Ascending aorta (tissue), 2 donors: Measurements from ENCODE around the gene NCOA1. TPM values are rescaled to one million over a fixed set of nuclear protein-coding genes. Genes with fewer than 3 reads are reported as not detected.

Experiments
- DNase-seq, 2 donors: peaks; one replicate each; pipeline ENCODE4 v3.0.0-alpha.2; 2019; ENCODE audit warnings: low spot score in 2 of 2
- H3K27ac ChIP-seq, 2 donors: fragments of 200-600 bp; sonication (generic); one replicate each; pipeline ENCODE4 v1.5.1; 2016 to 2017; ENCODE audit warnings: mild to moderate bottlenecking in 1 of 2
- H3K27me3 ChIP-seq: fragments of 200-600 bp; sonication (generic); one replicate; pipeline ENCODE4 v1.5.1; 2017
- H3K36me3 ChIP-seq, 2 donors: fragments of 200-600 bp; sonication (generic); one replicate each; pipeline ENCODE4 v1.5.1; 2016
- H3K4me1 ChIP-seq, 2 donors: fragments of 200-600 bp; sonication (generic); one replicate each; pipeline ENCODE4 v1.5.1; 2016 to 2017; ENCODE audit warnings: mild to moderate bottlenecking in 1 of 2
- H3K4me3 ChIP-seq, 2 donors: fragments of 200-600 bp; sonication (generic); one replicate each; pipeline ENCODE4 v1.5.1; 2016 to 2017; ENCODE audit warnings: mild to moderate bottlenecking in 1 of 2
- H3K9me3 ChIP-seq, 2 donors: fragments of 200-600 bp; sonication (generic); one replicate each; pipeline ENCODE4 v1.5.1; 2016
- intact Hi-C: fragments of 100-400 bp; cut with DNase I; formaldehyde crosslinking; loops from one replicate; pipeline ENCODE4 v1.15.1; 2023
- total RNA-seq: library from RNA; depleted of rRNA; stranded (reverse); fragments of >200 nt; gene quantifications from one replicate; pipeline ENCODE4 v1.1.0, GENCODE V29; 2016
- TF ChIP-seq, protein P1 (sequence below), 3 experiments: fragments of 200-600 bp in 2 of 3; fragments of 450-650 bp in 1 of 3; sonication (generic) in 2 of 3; IDR thresholded peaks; one replicate each; pipeline ENCODE4 v1.5.1; 2016 to 2019; ENCODE audit warnings: antibody characterized with exemption in 3 of 3, mild to moderate bottlenecking in 1 of 3, moderate library complexity in 1 of 3

Gene NCOA1
- total RNA-seq, 1 donor from 2014 or later: 19.3 TPM

DNA sequence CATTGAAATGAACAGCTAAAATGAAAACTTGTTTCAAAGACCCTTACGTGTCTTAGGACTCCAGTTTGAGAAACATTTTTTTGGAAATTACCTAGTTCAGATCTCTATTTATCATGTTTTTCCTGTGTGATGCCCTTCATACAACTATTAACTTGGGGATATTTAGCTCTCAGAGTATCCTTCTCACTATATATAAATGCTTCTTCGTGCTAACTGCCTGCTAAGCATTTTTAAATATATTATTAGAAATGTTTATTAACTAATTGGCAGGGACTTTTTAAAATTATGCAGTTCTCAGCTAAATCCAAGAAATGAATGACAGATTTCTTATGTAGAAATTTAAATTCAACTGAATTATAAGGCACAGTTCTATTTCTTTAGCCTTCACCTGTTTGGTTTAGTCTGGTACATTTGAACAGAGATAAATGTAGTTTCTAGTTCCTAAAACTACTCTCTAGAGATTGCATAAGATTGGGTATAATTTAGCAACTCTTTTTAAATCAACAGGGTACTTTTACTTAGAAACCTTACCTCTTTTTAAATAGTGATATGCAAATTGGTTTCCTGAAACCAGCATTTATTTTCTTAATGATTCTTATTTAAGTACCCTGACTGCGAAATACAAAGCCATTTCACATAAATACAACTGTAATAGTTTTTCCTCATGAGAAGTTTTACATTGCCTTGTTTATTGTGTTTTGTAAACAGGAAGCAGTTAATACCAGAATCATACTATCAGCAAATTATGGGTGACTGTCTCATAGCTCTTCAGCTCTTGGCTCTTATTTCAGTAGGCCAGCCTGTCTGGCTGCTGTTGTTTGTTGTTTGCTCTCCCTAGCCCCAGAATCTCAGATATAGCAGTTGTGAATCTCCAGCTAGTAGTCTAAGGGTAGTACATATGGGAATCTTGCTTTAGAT is 161.5 kb downstream of the NCOA1 start:
- H3K4me1 ChIP-seq: no peaks in the 10 kb centered on the region
- TF ChIP-seq, protein P1, sequence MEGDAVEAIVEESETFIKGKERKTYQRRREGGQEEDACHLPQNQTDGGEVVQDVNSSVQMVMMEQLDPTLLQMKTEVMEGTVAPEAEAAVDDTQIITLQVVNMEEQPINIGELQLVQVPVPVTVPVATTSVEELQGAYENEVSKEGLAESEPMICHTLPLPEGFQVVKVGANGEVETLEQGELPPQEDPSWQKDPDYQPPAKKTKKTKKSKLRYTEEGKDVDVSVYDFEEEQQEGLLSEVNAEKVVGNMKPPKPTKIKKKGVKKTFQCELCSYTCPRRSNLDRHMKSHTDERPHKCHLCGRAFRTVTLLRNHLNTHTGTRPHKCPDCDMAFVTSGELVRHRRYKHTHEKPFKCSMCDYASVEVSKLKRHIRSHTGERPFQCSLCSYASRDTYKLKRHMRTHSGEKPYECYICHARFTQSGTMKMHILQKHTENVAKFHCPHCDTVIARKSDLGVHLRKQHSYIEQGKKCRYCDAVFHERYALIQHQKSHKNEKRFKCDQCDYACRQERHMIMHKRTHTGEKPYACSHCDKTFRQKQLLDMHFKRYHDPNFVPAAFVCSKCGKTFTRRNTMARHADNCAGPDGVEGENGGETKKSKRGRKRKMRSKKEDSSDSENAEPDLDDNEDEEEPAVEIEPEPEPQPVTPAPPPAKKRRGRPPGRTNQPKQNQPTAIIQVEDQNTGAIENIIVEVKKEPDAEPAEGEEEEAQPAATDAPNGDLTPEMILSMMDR (IDR thresholded peaks at IDR 0.05): no peak
- no peak overlapping the region for H3K4me3 ChIP-seq
- no peak for DNase-seq
- H3K36me3 ChIP-seq: no peaks in the 10 kb centered on the region
- no peak overlapping the region for H3K27ac ChIP-seq
- intact Hi-C loops: loop anchor here (10.0 kb wide), 1 partner anchor 88 kb away; no protein-coding TSS in a partner anchor
- H3K27me3 ChIP-seq: no peaks in the 10 kb centered on the region
- H3K9me3 ChIP-seq: no peaks in the 10 kb centered on the region

DNA sequence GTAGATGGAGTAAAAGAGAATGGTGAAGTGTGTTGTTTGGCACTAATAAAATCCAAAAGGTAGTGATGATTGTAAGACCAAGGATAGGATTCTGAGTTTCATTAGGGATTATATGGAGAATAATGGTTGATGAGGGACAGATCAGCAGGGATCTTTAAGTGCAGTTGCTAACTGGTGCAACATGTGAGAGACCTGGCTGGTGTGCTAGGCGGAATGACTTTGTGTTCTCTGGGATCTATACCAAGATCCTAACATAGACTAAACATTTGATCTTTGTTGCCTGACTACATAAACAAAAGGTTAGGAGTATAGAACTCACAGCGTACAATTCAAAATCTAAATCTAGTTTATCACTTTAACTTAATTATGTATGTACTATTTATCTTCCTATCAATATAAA is 166.8 kb downstream of the NCOA1 start:
- no peak for DNase-seq
- intact Hi-C loops: loop anchor here (10.0 kb wide), 1 partner anchor 93 kb away; no protein-coding TSS in a partner anchor
- Histone ChIP-seq H3K36me3 (peaks cover 3 to 4% of the 10 kb centered on the region in 2 donors), H3K27ac (no peak overlapping the region), H3K4me1 (no peaks in the 10 kb centered on the region), H3K4me3 (no peak overlapping the region), H3K27me3 (no peaks in the 10 kb centered on the region), H3K9me3 (no peaks in the 10 kb centered on the region)
- TF ChIP-seq, protein P1 (IDR thresholded peaks at IDR 0.05): no peak

DNA sequence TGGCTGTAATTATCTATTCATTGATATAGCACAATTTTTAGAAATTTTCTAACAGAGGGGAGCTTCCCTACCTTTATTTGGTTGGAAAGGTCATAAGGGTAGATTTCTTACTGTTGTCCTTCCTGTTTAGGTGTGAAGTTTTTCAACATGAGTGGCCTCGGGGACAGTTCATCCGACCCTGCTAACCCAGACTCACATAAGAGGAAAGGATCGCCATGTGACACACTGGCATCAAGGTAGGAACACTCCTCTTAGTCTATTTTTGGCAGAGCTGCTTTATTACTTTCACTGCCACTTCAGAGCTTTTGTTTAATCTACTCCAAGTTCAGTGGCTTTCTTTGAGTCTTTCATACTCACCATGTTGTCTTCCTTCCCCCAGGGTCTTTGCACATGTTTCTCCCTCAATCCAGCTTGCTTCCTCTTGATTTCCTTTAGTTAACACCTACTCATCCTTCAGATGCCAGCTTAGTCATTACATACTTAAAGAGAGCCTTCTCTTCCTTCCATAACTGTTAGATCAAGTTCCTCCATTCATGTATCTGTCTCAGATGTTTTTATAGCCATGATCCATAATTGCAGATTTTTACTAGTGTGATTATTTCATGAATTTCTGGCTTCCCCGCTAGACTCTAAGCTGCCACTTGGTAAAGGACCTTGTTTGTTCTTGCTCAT is 167.6 kb downstream of the NCOA1 start:
- intact Hi-C loops: loop anchor here (10.0 kb wide), 1 partner anchor 94 kb away; no protein-coding TSS in a partner anchor
- H3K27ac ChIP-seq: no peak overlapping the region
- peaks cover 3 to 4% of the 10 kb centered on the region in 2 donors for H3K36me3 ChIP-seq
- H3K4me1 ChIP-seq: no peaks in the 10 kb centered on the region
- no peak for DNase-seq
- H3K4me3 ChIP-seq: no peak overlapping the region
- H3K9me3 ChIP-seq: no peaks in the 10 kb centered on the region
- TF ChIP-seq, protein P1 (IDR thresholded peaks at IDR 0.05): no peak
- H3K27me3 ChIP-seq: no peaks in the 10 kb centered on the region

DNA sequence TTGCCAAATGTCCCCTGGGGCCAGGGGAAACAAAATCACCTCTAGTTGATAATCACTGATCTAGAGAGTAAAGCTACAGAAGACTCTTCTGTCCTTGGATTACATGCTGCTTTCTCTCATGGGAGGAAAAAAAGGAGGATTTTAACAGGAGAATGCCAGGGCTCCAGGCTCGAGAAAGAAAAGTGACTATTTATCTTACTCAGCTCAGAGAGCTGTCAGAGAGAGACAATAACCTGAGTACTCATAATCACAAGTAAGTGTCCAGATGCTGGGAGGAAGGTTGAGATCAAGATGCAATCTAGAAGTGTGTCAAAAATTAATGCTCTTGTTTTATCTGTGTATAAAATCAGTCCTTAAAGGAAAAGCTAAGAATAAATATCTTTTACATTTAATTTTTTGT is 168.8 kb downstream of the NCOA1 start:
- TF ChIP-seq, protein P1 (IDR thresholded peaks at IDR 0.05): no peak
- intact Hi-C loops: loop anchor here (10.0 kb wide), 1 partner anchor 95 kb away; no protein-coding TSS in a partner anchor
- Histone ChIP-seq H3K27ac (no peak overlapping the region), H3K27me3 (no peaks in the 10 kb centered on the region), H3K9me3 (no peaks in the 10 kb centered on the region), H3K4me3 (no peak overlapping the region), H3K4me1 (no peaks in the 10 kb centered on the region), H3K36me3 (peaks cover 3 to 4% of the 10 kb centered on the region in 2 donors)
- no peak for DNase-seq

DNA sequence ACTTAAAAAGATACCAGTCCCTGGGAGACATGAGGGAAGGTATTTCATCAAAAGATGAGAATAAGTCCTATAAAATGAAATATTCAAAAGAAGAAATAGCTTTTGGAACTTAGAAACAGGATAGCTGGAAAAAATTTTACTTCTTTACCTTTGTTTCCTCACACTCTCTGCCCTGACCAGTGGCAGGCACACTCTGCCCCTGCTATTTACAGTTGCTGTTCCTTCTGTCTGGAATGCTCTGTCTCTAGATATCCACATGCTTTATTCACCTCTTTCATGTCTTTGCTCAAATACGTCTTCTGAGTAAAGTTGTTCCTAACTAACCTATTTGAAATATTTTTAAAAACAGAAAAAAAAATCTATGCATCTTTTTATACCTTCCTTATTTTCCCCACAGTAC is 176.5 kb downstream of the NCOA1 start:
- TF ChIP-seq, protein P1 (IDR thresholded peaks at IDR 0.05): no peak
- H3K36me3 ChIP-seq: peaks cover 3 to 12% of the 10 kb centered on the region in 2 donors
- no peaks in the 10 kb centered on the region for H3K9me3 ChIP-seq
- no peak overlapping the region for H3K4me3 ChIP-seq
- no peaks in the 10 kb centered on the region for H3K4me1 ChIP-seq
- H3K27ac ChIP-seq: no peak overlapping the region
- no peak for DNase-seq
- intact Hi-C loops: no loop called here
- no peaks in the 10 kb centered on the region for H3K27me3 ChIP-seq
